Right lobe of liver (tissue), 6 donors: ENCODE measurements around the gene CYFIP1. TPM values are rescaled to one million over a fixed set of nuclear protein-coding genes. Genes with fewer than 3 reads are reported as not detected.

Experiments
- ATAC-seq, 4 donors: fragments of 200-7000 bp; cut with Tn5 transposase; one replicate each; pipeline ENCODE4 v1.9.1; 2020; ENCODE audit warnings: mild to moderate bottlenecking in 4 of 4, moderate library complexity in 4 of 4
- DNase-seq, 3 donors: peaks; one replicate each; pipeline ENCODE4 v3.0.0-alpha.2; 2020
- H3K27ac ChIP-seq, 3 donors: fragments of 200-600 bp; one replicate each; pipeline ENCODE4 v1.8.0; 2022
- H3K27me3 ChIP-seq, 2 donors: fragments of 200-600 bp; one replicate each; pipeline ENCODE4 v1.8.0; 2022
- H3K36me3 ChIP-seq, 4 donors: fragments of 200-600 bp; sonication (generic) in 1 of 4; one replicate each; pipeline versions ENCODE4 v1.5.1 to v1.8.0; 2017 to 2022; ENCODE audit warnings: control low read depth in 1 of 4
- H3K4me1 ChIP-seq, 4 donors: fragments of 200-600 bp; sonication (generic) in 1 of 4; one replicate each; pipeline versions ENCODE4 v1.5.1 to v1.8.0; 2017 to 2022; ENCODE audit warnings: control low read depth in 1 of 4
- H3K4me3 ChIP-seq, 3 donors: fragments of 200-600 bp; one replicate each; pipeline ENCODE4 v1.8.0; 2022
- H3K9me3 ChIP-seq, 4 donors: fragments of 200-600 bp; sonication (generic) in 1 of 4; one replicate each; pipeline versions ENCODE4 v1.5.1 to v1.8.0; 2017 to 2022; ENCODE audit warnings: control low read depth in 1 of 4
- CTCF ChIP-seq, 4 donors: fragments of 200-600 bp in 3 of 4; fragments of 450-650 bp in 1 of 4; IDR thresholded peaks; one replicate each; pipeline versions ENCODE4 v1.5.1 to v1.8.0; 2016 to 2022; ENCODE audit warnings: antibody characterized with exemption in 4 of 4, mild to moderate bottlenecking in 2 of 4
- POLR2A ChIP-seq: fragments of 450-650 bp; IDR thresholded peaks from one replicate; pipeline ENCODE4 v1.6.1; 2017; ENCODE audit warnings: antibody characterized with exemption, mild to moderate bottlenecking
- WGBS: methylation state at CpG from one replicate; pipeline ENCODE4 v1.1.6; 2018; ENCODE audit warnings: low coverage, low lambda C conversion rate; ENCODE audit not compliant: insufficient coverage; ENCODE audit errors: missing lambda C conversion rate; 5-methylcytosine and 5-hydroxymethylcytosine counted together
- intact Hi-C, 2 donors: fragments of 100-400 bp; cut with DNase I; formaldehyde crosslinking; loops; one replicate each; pipeline versions ENCODE4 v1.11.2 to v1.14.1; 2022
- total RNA-seq, 6 experiments: library from RNA; depleted of rRNA in 2 of 6; stranded (reverse); fragments of >200 nt in 2 of 6; fragmentation: NEBNext Ultra II Directional in 3 of 6; extraction: Animal tissue kit (Norgen Biotek cat#: 25700) in 3 of 6; gene quantifications; one replicate each; pipeline versions ENCODE4 v1.1.0 to v1.2.4, GENCODE V29; 2016 to 2023
- donor health status: DM: no; HTN: yes; CAD: no.
- donor health status: DM: no; HTN: no; CAD: no.
- donor health status: DM: no; HTN: no; CAD: no.
- donor health status: DM: no; HTN: yes; CAD: no.
- donor health status: DM: no; HTN: yes; CAD: no.

CYFIP1 gene
- total RNA-seq, 6 experiments from 2014 or later, result 44.3 to 73.2 (median 50.7) TPM

DNA sequence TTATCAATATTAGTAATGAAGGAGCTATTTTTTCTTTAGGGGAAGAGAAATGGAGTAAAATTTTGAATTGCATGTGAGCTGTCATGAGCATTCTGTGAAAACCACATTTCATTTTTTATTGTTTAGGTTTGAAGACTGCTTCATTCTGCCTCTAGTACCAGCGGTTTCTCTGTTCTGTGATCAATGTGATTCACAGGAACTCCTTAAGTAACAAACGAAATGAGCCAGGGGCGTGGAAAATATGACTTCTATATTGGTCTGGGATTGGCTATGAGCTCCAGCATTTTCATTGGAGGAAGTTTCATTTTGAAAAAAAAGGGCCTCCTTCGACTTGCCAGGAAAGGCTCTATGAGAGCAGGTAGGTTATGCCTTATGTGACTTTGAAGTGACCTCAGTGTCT lies 128.7 kb downstream of the CYFIP1 start:
- no peak overlapping the region for H3K4me3 ChIP-seq
- no peaks in the 10 kb centered on the region for H3K27me3 ChIP-seq
- intact Hi-C loops, result no loop called here
- H3K27ac ChIP-seq, result no peak overlapping the region
- H3K9me3 ChIP-seq, result no peaks in the 10 kb centered on the region
- 91% methylated on average over 4 of the region's 4 CpGs for WGBS
- H3K36me3 ChIP-seq, result peaks cover 0 to 52% (median 6%) of the 10 kb centered on the region in 4 donors
- DNase-seq, result no peak
- no peaks in the 10 kb centered on the region for H3K4me1 ChIP-seq
- TF ChIP-seq POLR2A, result no peak
- no peak for TF ChIP-seq CTCF (IDR thresholded peaks at IDR 0.05)
- no peak for ATAC-seq

- Histone ChIP-seq H3K4me3 (no peak overlapping the region), H3K4me1 (no peaks in the 10 kb centered on the region), H3K27ac (no peak overlapping the region), H3K9me3 (no peaks in the 10 kb centered on the region), H3K27me3 (no peaks in the 10 kb centered on the region), H3K36me3 (peaks cover 0 to 47% (median 6%) of the 10 kb centered on the region in 4 donors)
- TF ChIP-seq CTCF (IDR thresholded peaks at IDR 0.05), result no peak
- intact Hi-C loops, result no loop called here
- DNase-seq (no peak), ATAC-seq (no peak)
- 84% methylated on average over 3 of the region's 3 CpGs for WGBS
These were observed 130.1 kb downstream of the CYFIP1 start for GRCh38 chr15:22850055-22850454.

DNA sequence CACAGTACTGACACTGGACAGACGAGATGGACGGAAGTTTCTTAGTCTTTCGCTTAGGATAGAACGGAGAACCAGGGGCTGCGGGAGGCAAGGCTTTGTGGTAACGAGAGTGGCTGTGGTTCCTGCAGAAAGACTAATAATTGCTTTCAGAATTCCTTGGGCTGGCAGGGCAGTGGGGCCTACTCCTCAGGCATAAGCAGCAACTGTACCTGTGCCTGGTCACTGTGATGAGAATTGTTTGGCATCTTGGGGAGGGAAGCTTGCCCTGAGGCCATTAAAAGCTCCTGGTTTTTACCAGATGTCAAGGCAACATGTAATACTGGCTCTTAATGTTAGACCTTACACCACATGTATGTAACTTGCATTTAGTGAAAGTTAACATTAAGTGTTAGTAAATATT lies 134.1 kb downstream of the CYFIP1 start:
- intact Hi-C loops, result no loop called here
- Histone ChIP-seq H3K9me3 (no peaks in the 10 kb centered on the region), H3K36me3 (peaks cover 0 to 24% (median 0%) of the 10 kb centered on the region in 4 donors), H3K27me3 (no peaks in the 10 kb centered on the region), H3K27ac (no peak overlapping the region), H3K4me3 (no peak overlapping the region), H3K4me1 (no peaks in the 10 kb centered on the region)
- no peak for ATAC-seq
- 97% methylated on average over 6 of the region's 6 CpGs for WGBS
- DNase-seq, result no peak
- TF ChIP-seq CTCF (IDR thresholded peaks at IDR 0.05), result no peak
- TF ChIP-seq POLR2A, result no peak

DNA sequence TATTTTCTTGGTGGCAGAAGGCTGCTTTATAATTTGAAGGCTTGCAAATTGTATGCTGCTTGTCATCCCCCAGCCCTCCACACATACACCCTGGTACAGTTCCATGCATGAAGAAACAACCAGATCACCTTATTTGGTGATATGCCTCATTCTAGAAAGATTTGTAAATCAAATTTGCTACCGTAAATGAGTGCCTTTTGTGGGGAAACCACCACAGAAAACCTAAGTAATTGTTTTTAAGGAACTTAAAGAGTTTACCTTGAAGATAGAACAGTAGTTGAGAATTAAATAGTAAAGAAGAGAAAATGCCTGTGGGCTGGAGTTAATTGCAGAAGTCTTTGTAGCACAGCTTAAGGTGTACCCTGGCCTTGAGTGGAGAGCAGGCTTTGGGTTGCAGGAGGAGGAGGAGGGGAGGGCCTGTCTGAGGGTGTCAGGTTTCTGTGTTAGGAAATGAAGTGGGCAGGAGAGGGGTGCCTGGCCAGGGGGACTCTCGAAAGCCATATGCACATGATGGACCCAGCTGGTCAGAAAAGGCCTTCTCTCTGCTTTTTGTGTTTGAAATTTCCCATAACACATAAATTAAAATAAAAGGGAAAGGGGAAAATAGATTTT lies 134.8 kb downstream of the CYFIP1 start:
- intact Hi-C loops, result no loop called here
- ATAC-seq (no peak), DNase-seq (no peak)
- Histone ChIP-seq H3K27me3 (no peaks in the 10 kb centered on the region), H3K27ac (no peak overlapping the region), H3K4me1 (peaks cover 0 to 6% (median 0%) of the 10 kb centered on the region in 4 donors), H3K36me3 (peaks cover 0 to 24% (median 0%) of the 10 kb centered on the region in 4 donors), H3K9me3 (no peaks in the 10 kb centered on the region), H3K4me3 (no peak overlapping the region)
- TF ChIP-seq POLR2A (no peak), CTCF (IDR thresholded peaks at IDR 0.05) (no peak)
- WGBS, result 88% methylated on average over 1 of the region's 2 CpGs
